ENCODE measurements around the gene UBL3.

Gene UBL3

DNA sequence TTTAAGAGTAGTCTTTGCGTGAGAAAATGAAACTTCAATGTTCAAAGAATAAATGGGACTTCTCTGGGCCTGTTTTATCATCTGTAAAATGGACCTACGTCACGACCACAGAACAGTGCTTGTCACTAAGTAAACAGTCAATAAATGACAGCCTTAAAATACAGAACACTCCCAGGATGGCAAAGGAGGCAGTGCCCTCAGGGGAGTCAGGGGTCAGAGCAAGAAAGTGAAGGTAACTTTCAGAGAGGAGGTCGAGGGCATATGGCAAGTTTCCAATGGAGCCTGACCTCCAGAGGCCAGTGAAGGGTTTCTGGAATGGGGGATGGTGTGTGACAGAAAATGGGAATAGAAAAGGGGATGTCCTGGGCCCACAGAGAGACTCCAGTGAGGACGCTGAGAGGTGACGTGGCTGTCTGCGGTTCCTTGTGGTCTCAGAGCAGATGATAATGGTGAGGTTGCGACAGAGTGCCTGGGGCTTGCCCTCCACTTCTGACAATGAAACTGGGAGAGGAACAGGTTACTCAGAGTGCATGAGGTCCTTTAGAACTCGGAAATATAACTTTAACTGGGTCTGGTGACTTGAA is 91.8 kb downstream of the UBL3 start:
- peak; percentile 40 to 54 for DNase-seq (ENCODE audit: low read depth in 2 of 2)

DNA sequence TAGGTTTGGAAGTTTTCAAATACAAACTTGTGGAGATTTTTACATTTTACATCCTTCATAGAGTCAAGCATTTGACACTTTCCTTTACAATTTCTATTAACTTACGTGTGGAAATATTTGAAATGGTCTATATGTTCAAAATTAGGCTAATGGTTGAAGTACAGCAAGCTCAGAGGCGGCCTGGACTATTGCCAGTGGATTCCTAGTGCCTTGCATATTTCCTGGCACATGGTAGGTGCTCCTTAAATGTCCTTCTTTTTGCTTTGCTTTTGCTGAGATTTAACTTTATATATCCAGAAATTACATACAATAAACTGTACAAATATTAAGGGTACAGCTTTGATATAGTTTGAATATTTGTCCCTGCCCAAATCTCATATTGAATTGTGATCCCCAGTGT is 93.9 kb downstream of the UBL3 start:
- no peak for DNase-seq (ENCODE audit: low read depth in 2 of 2)

DNA sequence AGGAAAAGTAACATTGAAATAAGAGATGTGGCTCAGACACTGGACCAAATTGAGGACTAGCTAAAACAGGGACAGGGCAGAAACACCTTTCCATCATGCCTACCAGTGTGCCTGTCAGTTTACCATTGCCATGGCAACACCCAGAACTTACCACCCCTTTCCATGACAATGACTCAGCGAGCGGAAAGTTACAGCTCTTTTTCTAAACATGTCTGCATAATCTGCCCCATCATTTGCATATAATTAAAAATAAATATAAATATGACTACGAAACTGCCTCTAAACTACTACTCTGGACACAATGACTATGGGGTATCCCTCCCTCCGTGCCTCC is 96.0 kb downstream of the UBL3 start:
- DNase-seq (ENCODE audit: low read depth in 2 of 2): peak in 1 of 2 donors; percentile 9

DNA sequence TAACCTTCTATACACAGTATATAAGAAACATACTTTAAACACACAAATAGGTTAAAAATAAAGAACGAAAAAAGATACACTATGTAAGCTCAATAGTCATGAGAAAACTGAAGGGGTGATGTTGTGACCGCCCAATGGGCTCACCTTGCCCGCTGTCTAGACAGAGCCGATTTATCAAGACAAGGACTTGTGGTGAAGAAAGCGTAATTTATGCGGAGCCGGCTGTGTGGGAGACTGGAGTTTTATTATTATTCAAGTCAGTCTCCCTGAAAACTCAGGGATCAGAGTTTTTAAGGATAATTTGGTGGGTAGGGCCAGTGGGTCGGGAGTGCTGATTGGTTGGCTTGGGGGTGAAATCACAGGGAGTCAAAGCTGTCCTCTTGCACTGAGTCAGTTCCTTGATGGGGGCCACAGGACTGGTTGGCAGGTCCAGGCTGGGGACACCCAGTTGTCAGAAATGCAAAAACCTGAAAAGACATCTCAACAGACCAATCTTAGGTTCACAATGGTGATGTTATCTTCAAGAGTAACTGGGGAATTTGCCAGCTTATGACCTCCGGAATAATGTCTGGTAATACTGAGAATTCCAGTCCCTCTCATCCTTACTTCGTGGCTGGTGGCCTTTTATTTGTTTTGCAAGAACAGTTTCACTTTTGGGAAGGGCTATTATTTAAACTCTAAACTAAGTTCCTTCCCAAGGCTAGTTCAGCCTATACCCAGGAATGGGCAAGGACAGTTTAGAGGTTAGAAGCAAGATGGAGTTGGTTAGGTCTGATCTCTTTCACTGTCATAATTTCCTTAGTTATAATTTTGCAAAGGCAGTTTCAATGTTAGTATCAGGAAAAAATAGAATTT is 96.6 kb downstream of the UBL3 start:
- DNase-seq (ENCODE audit: low read depth in 2 of 2): no peak

DNA sequence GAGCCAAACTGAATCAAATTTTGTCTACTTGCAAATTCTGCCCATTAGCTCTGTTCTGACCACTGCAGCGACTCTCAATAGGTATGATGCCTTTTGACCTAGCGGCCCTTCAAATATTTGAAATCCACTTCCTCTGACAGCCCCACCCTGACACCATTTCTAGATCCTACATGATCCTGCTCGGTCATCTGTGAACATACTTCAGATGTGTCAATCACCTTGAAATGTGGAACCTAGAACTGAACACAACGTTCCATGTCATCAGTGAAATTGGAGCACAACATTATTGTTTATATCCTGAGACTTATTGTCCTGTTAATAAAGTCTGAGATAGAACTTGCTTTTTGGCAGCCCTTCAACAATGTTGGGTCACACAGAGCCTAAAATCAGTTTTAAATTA is 98.2 kb downstream of the UBL3 start:
- no peak for DNase-seq (ENCODE audit: low read depth in 2 of 2)

DNA sequence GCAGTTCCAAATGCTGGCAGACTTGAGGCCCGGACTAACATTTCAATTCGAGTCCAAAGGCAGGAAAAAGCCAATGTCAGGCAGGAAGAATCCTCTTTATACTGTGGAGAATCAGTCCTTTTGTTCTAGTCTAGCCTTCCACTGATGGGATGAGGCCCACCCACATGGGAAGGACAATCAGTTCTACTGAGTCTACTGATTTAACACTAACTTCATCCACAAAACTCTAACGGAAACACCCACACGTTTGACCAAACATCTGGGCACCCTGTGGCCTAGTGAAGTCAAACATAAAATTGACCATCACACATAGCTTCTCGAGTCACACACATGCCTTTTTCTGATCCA is 100.3 kb downstream of the UBL3 start:
- no peak for DNase-seq (ENCODE audit: low read depth in 2 of 2)

DNA sequence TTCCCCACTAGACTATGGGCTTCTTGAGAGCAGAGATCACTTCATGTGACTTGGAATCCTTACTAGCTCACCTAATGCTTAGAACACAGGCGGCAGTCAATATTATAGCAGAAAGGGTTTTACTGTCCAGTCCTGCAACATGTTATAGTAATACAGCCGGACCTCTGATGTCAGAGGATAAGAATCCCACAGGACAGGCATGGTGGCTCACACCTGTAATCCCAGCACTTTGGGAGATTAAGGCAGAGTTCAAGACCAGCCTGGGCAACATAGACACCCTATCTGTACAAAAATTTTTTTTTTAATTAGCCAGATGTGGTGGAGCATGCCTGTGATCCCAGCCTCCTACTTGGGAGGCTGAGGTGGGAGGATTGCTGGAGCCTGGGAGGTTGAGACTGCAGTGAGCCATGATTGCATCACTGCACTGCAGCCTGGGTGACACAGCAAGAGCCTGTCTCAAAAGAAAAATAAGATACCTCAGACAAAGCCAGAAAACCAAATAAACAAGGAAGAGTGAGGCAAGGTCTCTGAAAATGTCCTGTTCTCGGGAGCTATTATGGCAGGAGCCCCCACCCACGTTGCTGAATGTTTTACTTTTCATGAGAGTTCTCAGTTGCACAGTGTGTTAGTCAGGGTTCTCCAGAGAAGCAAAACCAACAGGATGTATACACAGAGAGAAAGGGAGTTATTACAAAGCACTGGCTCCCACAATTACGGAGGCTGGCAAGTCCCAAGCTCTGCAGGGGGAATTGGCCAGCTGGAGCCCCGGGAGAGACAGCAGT is 100.8 kb downstream of the UBL3 start:
- no peak for DNase-seq (ENCODE audit: low read depth in 2 of 2)

DNA sequence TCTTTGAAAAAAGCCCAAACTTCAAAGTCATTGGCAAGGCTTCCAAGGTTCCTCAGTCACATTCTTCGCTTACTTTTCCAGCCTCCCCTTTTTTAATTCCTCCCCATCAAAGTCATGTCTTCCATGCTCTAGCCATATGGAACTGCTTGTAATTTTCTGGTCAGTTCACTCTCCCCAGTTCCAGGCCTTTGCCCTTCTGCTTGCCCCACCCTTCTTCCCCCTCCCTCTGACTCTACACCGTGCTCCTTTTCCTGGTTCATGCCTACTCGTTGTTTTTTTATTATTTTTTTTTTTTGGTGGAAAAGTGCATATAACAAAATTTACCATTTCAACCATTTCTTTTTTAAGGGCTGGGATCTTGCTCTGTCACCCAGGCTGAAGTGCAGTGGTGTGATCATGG is 102.3 kb downstream of the UBL3 start:
- no peak for DNase-seq (ENCODE audit: low read depth in 2 of 2)

DNA sequence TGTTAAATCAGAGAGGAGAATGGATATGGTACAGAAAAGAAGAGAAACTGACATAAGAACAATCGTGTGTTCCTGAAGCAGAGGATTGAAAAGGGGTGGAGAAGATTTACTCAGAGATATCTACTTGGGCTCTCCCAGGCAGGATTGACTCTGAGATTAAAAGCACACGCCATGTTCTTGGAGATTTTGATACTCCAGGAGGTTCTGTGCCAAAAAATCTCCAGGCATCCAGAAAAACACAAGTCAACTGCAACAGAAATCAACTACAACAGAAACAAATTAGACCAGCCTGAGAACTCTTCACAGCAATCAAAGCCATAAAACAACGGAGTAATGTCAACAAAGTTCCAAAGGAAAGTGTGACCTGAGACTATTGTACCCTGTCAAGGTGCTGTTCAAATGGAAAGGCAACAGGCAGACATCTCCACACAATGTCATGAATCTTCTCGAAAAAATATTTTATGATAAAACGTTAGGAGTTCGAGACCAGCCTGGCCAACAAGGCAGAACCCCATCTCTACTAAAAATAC is 104.2 kb downstream of the UBL3 start:
- no peak for DNase-seq (ENCODE audit: low read depth in 2 of 2)

DNA sequence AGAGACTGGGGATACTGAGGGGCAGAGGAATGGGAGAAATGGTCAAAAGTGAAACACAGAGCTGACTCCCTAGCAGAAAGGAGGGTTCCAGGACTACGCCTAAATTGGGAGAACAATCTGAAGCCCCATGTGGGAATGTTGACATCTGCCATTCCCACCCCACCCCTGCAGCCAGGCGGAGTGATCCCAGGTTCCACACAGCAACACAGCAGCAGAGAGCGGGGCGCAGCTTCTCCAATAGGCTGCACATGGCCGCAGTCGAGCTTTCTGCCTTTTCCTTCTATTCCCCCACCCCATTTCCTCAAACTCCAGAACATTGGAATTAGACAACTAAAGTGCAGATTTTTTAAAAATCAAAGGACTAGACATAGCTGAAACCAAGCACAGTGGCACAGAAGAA is 104.7 kb downstream of the UBL3 start:
- DNase-seq (ENCODE audit: low read depth in 2 of 2): no peak

DNA sequence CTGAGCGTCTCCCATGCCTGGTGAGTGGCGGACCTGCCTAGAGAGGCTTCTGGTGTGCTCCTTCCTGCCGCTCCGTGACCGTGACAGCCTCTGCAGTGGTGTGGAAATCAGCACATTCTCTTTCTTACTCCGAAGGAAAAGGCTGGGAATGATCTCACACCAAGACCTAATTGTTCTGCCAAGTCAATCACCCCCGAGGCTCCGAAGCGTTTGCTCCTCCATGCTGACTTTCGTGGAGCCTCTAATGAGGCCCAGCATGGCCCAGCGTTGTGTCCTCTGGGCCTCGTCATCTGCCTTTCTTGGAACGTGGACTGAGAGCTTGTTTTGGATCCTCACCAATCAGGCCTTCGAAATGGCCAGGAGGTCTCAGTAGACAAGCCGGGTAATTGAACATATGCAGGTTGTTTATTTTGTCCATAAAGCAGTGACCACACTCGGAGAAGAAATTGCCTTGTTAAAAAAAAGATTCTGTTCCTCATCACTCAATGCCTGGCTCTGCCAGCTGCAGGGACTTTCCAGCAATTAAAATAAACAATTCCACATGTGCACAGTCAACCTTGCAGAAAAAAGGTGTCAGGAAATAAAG is 107.1 kb downstream of the UBL3 start:
- no peak for DNase-seq (ENCODE audit: low read depth in 2 of 2)

DNA sequence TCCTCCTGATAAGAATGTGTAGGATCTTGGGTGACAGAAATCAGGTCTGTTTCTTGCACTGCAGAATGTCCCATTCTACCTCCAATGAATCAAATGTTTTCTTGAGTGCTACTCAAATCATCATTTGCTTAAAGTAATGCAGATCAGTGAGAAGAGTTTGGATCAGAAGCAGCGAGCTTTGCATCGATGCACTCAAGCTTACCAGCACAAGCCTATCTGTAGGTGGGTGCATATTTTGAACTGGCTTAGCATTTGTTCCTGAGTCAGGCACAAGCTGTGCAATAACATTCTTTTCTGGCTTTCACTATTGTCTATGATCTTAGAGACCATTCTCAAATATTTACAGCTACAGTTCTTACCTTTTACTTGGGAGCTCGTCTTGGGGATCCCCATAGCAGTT is 109.5 kb downstream of the UBL3 start:
- DNase-seq (ENCODE audit: low read depth in 2 of 2): no peak

DNA sequence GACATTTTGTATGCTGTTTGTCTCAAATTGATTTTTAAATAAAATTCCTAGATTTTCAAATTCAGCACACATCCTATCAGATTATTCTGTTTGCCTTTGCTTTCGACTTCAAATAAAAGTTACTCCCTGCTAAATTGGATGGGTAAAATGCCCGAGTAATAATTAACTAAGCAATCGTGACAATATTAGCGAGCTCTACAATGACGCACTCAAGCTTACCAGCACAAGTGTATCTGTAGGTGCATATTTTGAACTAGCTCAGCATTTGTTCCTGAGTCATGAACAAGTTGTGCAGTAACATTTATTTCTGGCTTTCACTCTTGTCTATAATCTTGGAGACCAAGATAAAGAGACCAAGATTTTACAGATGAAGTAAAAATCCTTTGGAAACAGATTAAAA is 113.4 kb downstream of the UBL3 start:
- DNase-seq (ENCODE audit: low read depth in 2 of 2): no peak

DNA sequence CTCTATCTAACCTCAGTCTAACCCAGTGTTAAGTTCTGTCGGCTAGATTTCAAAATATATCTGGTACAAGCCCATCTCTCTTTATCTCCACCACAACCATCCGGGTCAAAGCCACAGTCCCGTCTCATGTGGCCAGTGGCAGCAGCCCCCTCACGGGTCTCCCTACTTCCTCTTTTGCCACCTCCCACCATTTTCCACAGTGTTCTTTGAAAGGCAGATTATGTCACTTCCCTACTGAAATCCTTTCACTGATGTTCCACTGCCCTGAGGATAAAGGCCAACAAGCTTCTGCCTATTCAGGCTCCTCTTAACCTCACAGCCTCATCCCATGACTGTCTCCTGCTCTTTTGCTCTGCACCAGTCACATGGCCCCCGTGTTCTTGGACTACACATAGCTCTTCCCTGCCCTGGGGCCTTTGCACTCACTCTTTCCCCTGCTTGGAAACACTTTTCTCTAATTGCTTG is 117.2 kb downstream of the UBL3 start:
- no peak for DNase-seq (ENCODE audit: low read depth in 2 of 2)

DNA sequence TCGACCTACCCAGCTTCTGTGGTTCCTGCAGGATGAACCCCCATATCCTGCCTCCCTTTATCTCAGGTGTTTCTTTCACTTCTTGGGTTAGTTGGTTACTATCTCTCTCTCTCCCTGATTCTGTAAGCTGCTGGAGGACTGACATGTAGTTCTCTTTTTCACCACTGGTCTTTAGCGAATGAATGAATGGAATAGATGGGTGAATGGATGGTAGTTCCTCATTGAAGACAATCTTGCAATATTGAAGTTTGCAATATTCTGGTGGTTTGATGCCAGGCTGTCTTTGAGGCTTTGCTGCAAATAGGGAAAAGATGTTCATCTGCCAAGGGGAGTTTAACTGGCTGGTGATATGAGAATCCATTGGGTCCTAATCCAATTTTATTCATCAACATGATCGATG is 120.2 kb downstream of the UBL3 start:
- no peak for DNase-seq (ENCODE audit: low read depth in 2 of 2)

DNA sequence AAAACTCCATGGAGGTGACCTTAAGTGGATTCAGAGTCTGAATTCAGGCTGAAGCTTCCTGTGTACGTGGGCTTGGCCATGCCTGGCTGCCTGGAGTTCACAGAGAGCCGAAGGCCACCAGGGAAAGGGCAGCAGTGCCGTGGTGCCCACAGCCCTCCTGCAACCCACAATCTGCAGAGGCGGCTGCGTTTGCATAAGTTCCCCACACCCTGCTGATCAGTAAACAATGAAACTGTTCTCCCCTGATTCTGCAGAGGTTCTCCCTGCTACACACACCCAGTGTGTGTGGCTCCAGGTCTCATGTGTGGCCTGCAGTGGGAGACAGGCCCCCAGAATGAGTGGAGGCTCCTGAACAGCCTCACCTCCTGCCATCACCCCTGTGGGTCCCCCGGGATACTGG is 128.0 kb downstream of the UBL3 start:
- DNase-seq (ENCODE audit: low read depth in 2 of 2): no peak

DNA sequence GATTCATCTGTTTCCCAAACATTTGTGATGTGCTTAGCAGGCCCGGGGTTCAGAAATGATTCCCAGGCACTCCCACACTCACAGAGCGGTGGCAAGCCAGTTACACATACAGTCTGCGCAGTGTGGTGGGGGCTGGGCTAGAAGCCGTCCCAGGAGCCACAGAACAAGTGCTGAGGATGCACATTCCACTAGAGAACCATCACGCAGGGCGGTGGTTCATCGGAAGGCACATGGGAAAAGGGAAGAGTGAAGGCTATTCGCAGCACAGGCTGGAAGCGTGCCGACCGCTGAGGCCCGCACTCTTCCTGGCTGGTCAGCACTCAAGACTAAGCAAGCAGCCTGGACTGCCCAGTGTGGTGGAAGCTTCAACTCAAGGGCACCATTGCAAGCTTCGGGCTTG is 128.7 kb downstream of the UBL3 start:
- DNase-seq (ENCODE audit: low read depth in 2 of 2): no peak

DNA sequence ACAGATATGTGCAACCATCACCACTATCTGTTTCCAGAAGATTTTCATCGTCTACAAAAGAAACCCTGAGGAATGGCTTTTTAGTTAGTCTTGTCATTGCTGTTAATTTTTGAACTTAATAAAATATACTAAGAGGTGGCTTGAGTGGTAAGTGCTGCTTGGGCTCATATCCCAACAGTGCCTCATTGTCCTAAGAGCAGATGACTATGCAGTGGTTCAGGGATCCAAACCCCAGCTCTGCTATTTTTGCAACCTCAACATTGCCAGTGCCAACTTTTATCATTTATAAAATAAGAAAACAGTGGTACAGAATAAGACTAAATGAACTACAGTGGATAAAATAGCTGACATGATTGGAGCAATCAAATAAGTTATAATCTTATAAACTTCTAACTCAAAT is 131.7 kb downstream of the UBL3 start:
- no peak for DNase-seq (ENCODE audit: low read depth in 2 of 2)

DNA sequence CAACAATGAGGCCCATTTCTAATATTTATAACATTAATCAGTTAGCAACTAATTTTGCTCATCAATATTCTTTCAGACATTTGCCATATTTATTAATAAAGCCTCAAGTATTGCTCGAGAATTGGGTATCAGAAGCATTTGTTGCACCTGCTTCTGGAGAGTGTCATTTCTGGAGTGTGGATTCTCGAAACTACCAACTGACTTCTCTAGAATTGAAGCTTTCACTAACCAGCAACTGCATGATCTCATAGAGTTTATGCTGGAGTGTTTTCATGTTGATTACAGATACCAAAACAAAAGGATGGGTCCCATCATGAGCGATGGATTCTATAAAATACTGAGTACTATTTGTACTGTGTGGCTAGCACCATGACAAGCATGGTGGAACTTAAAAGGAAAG is 133.9 kb downstream of the UBL3 start:
- no peak for DNase-seq (ENCODE audit: low read depth in 2 of 2)

Data from stimulated activated CD8-positive, alpha-beta memory T cell treated with anti-CD3 and anti-CD28 coated beads, Interleukin-7, amount 100 ng/mL, for 4 hours (primary cell).